PC-3 (cell line): ENCODE results near the gene POLR1D. TPM values are rescaled to one million over a fixed set of nuclear protein-coding genes. Genes with fewer than 3 reads are reported as not detected.

ENCODE experiments used
- ATAC-seq: fragments of 200-7000 bp; cut with Tn5 transposase; 2 replicates; pipeline ENCODE4 v1.9.1; 2020; ENCODE audit warnings: mild to moderate bottlenecking, moderate library complexity
- BruUV-seq: library from RNA; stranded (reverse); fragments of 400-500 nt; replicated peaks from 2 replicates; lab custom pipeline; 2021; lab: Mats Ljungman, UMichigan
- CTCF ChIA-PET: fragments of 300-600 bp; sonication (Branson Sonifier 250); formaldehyde crosslinking; loops from one replicate; lab custom pipeline; 2022; ENCODE audit warnings: antibody characterized with exemption; lab: Charles Lee
- POLR2A ChIA-PET: fragments of 300-600 bp; sonication (Branson Sonifier 250); formaldehyde crosslinking; loops from one replicate; lab custom pipeline; 2022; ENCODE audit warnings: antibody characterized with exemption; ENCODE audit not compliant: unreplicated experiment; lab: Charles Lee
- DNase-seq: peaks from one replicate; pipeline ENCODE4 v3.0.0-alpha.2; 2015
- H2AFZ ChIP-seq: fragments of 300-600 bp; sonication (generic); 2 replicates; pipeline ENCODE4 v1.6.0; 2016; ENCODE audit warnings: antibody characterized with exemption, low read length
- H3F3A ChIP-seq: fragments of 300-600 bp; sonication (generic); one replicate; pipeline ENCODE4 v1.6.0; 2017; ENCODE audit warnings: antibody characterized with exemption, low read length, control low read depth, mild to moderate bottlenecking; ENCODE audit not compliant: unreplicated experiment
- H3K27ac ChIP-seq: fragments of 300-600 bp; sonication (generic); 2 replicates; pipeline ENCODE4 v1.5.1; 2016; ENCODE audit warnings: mild to moderate bottlenecking, low read length
- H3K27me3 ChIP-seq: fragments of 300-600 bp; sonication (generic); 2 replicates; pipeline ENCODE4 v1.6.1; 2016; ENCODE audit warnings: low read length, mixed read lengths
- H3K36me3 ChIP-seq: fragments of 300-600 bp; sonication (generic); 2 replicates; pipeline ENCODE4 v1.6.1; 2016; ENCODE audit warnings: low read depth, mixed run types, low read length, mixed read lengths
- H3K4me1 ChIP-seq: fragments of 300-600 bp; sonication (generic); 2 replicates; pipeline ENCODE4 v1.5.1; 2016; ENCODE audit warnings: low read length; ENCODE audit not compliant: insufficient read depth
- H3K4me2 ChIP-seq: fragments of 300-600 bp; sonication (generic); 2 replicates; pipeline ENCODE4 v1.6.0; 2016; ENCODE audit warnings: low read length
- H3K4me3 ChIP-seq: fragments of 300-600 bp; sonication (generic); 2 replicates; pipeline ENCODE4 v1.5.1; 2016; ENCODE audit warnings: mild to moderate bottlenecking, low read length, mixed read lengths
- H3K79me2 ChIP-seq: fragments of 300-600 bp; sonication (generic); 2 replicates; pipeline ENCODE4 v1.6.1; 2017; ENCODE audit warnings: low read length, mixed read lengths
- H3K9ac ChIP-seq: fragments of 300-600 bp; sonication (generic); 2 replicates; pipeline ENCODE4 v1.6.0; 2016; ENCODE audit warnings: mild to moderate bottlenecking, low read length
- H3K9me2 ChIP-seq: fragments of 300-600 bp; sonication (generic); replicated peaks from 2 replicates; pipeline ENCODE4 v1.6.1; 2016; ENCODE audit warnings: mixed run types, low read length, mixed read lengths
- H3K9me3 ChIP-seq: fragments of 300-600 bp; sonication (generic); 2 replicates; pipeline ENCODE4 v1.6.1; 2016; ENCODE audit warnings: low read length, mixed read lengths
- H4K20me1 ChIP-seq: fragments of 300-600 bp; sonication (generic); 2 replicates; pipeline ENCODE4 v1.6.1; 2016; ENCODE audit warnings: low read length, mixed read lengths
- CTCF ChIP-seq: fragments of 300-600 bp; sonication (generic); conservative IDR thresholded peaks from 2 replicates; pipeline ENCODE4 v1.5.1; 2017; ENCODE audit warnings: antibody characterized with exemption, low read depth, mild to moderate bottlenecking, low read length
- EZH2 ChIP-seq: fragments of 300-600 bp; sonication (generic); IDR thresholded peaks from one replicate; pipeline ENCODE4 v1.6.1; 2017; ENCODE audit warnings: antibody characterized with exemption, mild to moderate bottlenecking, low read length; ENCODE audit not compliant: unreplicated experiment
- EZH2phosphoT487 ChIP-seq: fragments of 300-600 bp; sonication (generic); IDR thresholded peaks from 2 replicates; pipeline ENCODE4 v1.6.1; 2018; ENCODE audit warnings: mild to moderate bottlenecking, antibody characterized with exemption, low read length, borderline replicate concordance
- intact Hi-C: fragments of 100-400 bp; cut with micrococcal nuclease; formaldehyde crosslinking; loops from 2 replicates; pipeline ENCODE4 v1.9.0; 2023
- total RNA-seq: library from RNA; depleted of rRNA; stranded (reverse); fragments of >200 nt; gene quantifications from 2 replicates; pipeline ENCODE4 v1.2.3, GENCODE V29; 2014

The POLR1D gene
- total RNA-seq, 1 experiment from 2014 or later, result 97.9 TPM

GRCh38 chr13:27620377-27621115, 1.1 kb upstream of the POLR1D start, which contains the start of gene LNX2:
TSS of gene LNX2 (minus strand) at chr13:27620529. CDS start at chr13:27581703, 38,826 bp downstream.
- TF ChIP-seq CTCF (no peak), EZH2 (no peak), EZH2phosphoT487 (no peak)
- H4K20me1 ChIP-seq, result peaks cover 41% of the 10 kb centered on the region
- H3K4me2 ChIP-seq, result peak within 1 kb of the TSS; percentile 96
- no peaks in the 10 kb centered on the region for H3F3A ChIP-seq
- H3K9ac ChIP-seq, result peak within 1 kb of the TSS; percentile 93
- no peaks in the 10 kb centered on the region for H3K27me3 ChIP-seq
- H3K79me2 ChIP-seq, result peaks cover 81% of the 10 kb centered on the region
- intact Hi-C loops, result loop anchor here (2.0 to 5.0 kb wide), 3 partner anchors 37 to 170 kb away; partner anchors contain the start of gene MTIF3
- POLR2A ChIA-PET, result interaction anchor here (0.6 to 0.7 kb wide), 3 partner anchors 78 to 617 kb away, joined by 3 to 7 read pairs (median 3); no protein-coding TSS in a partner anchor
- H3K4me1 ChIP-seq, result peaks cover 35% of the 10 kb centered on the region
- H3K27ac ChIP-seq, result peak within 1 kb of the TSS; percentile 84
- CTCF ChIA-PET, result interaction anchor here (0.8 to 1.8 kb wide), 3 partner anchors 64 to 206 kb away, joined by 3 to 8 read pairs (median 3); no protein-coding TSS in a partner anchor
- peaks cover 18% of the 10 kb centered on the region for H3K36me3 ChIP-seq
- H3K9me2 ChIP-seq, result no peaks in the 10 kb centered on the region
- H3K4me3 ChIP-seq, result peak within 1 kb of the TSS; percentile 94
- peak; percentile 93 for DNase-seq
- H3K9me3 ChIP-seq, result no peaks in the 10 kb centered on the region
- peak; percentile 86 for ATAC-seq
- no TSS peak for BruUV-seq
- H2AFZ ChIP-seq, result peak within 1 kb of the TSS; percentile 93

- H3K79me2 ChIP-seq, result peaks cover 83% of the 10 kb centered on the region
- peak overlapping the region; percentile 93 for H2AFZ ChIP-seq
- POLR2A ChIA-PET, result interaction anchor here (0.6 to 0.7 kb wide), 2 partner anchors 600 to 618 kb away, joined by 3 read pairs; no protein-coding TSS in a partner anchor
- no peaks in the 10 kb centered on the region for H3K27me3 ChIP-seq
- CTCF ChIA-PET, result interaction anchor here (0.8 kb wide), 1 partner anchor 65 kb away, joined by 3 read pairs; no protein-coding TSS in a partner anchor
- ATAC-seq (no peak; the same call in 1 of the 2 replicates), DNase-seq (no peak)
- peak overlapping the region; percentile 93 for H3K9ac ChIP-seq
- peak overlapping the region; percentile 84 for H3K27ac ChIP-seq
- intact Hi-C loops, result loop anchor here (2.0 to 5.0 kb wide), 3 partner anchors 36 to 170 kb away; partner anchors contain the start of gene MTIF3
- H3K4me2 ChIP-seq, result peak overlapping the region; percentile 96
- H3K36me3 ChIP-seq, result peaks cover 16% of the 10 kb centered on the region; the same call in 1 of the 2 replicates
- peaks cover 35% of the 10 kb centered on the region for H3K4me1 ChIP-seq
- BruUV-seq, result no TSS peak
- no peaks in the 10 kb centered on the region for H3K9me2 ChIP-seq
- H4K20me1 ChIP-seq, result peaks cover 46% of the 10 kb centered on the region
- H3K9me3 ChIP-seq, result no peaks in the 10 kb centered on the region
- no peaks in the 10 kb centered on the region for H3F3A ChIP-seq
- H3K4me3 ChIP-seq, result peak overlapping the region; percentile 94
- no peak for TF ChIP-seq CTCF
- no peak for TF ChIP-seq EZH2
- TF ChIP-seq EZH2phosphoT487, result no peak
These were observed 651 bp upstream of the POLR1D start for GRCh38 chr13:27621116-27621365.
